K562 (cell line): ENCODE measurements around the gene EHMT2. TPM values are rescaled to one million over a fixed set of nuclear protein-coding genes. Genes with fewer than 3 reads are reported as not detected.

Experiments used
- ADNP ChIP-seq: fragments of 200-800 bp; sonication (Bioruptor generic); IDR thresholded peaks from 2 replicates; pipeline ENCODE4 v1.6.1; 2016; ENCODE audit warnings: missing genetic modification characterization, missing compliant biosample characterization
- ARID3B ChIP-seq: fragments of 250-450 bp; sonication (Bioruptor Pico); IDR thresholded peaks from 2 replicates; pipeline ENCODE4 v1.4.0; 2020; ENCODE audit warnings: borderline replicate concordance
- BDP1 ChIP-seq: IDR thresholded peaks from 3 replicates; pipeline ENCODE4 v1.6.1; 2011; ENCODE audit not compliant: insufficient read length, insufficient read depth
- GMEB1 ChIP-seq: fragments of 250-450 bp; sonication (Bioruptor Pico); IDR thresholded peaks from 2 replicates; pipeline ENCODE4 v1.4.0; 2020; ENCODE audit warnings: mild to moderate bottlenecking
- HINFP ChIP-seq: fragments of 450-650 bp; conservative IDR thresholded peaks from 2 replicates; pipeline ENCODE4 v1.6.1; 2016; ENCODE audit warnings: missing genetic modification characterization, low read depth, mild to moderate bottlenecking, control low read depth, missing compliant biosample characterization
- NCOR1 ChIP-seq: fragments of 450-650 bp; IDR thresholded peaks from 2 replicates; pipeline ENCODE4 v1.6.1; 2016; ENCODE audit warnings: mild to moderate bottlenecking, moderate library complexity
- NR2C2 ChIP-seq, 2 experiments: fragments of 200-800 bp in 1 of 2; sonication (Bioruptor generic) in 1 of 2; sonication (generic) in 1 of 2; formaldehyde crosslinking in 1 of 2; IDR thresholded peaks; 2 replicates each; pipeline versions ENCODE4 v1.6.1 to v1.8.0; 2016 to 2022; ENCODE audit warnings: mild to moderate bottlenecking in 1 of 2, missing compliant biosample characterization in 1 of 2, missing genetic modification characterization in 1 of 2, missing genetic modification reagents in 1 of 2
- PKNOX1 ChIP-seq: fragments of 450-650 bp; IDR thresholded peaks from 2 replicates; pipeline ENCODE4 v1.6.1; 2016
- RBM17 ChIP-seq: fragments of 200-400 bp; formaldehyde crosslinking; IDR thresholded peaks from 2 replicates; pipeline ENCODE4 v1.6.1; 2017; ENCODE audit warnings: low read depth, mild to moderate bottlenecking, low read length, borderline replicate concordance
- SIX5 ChIP-seq, 2 experiments: IDR thresholded peaks; 2 replicates each; pipeline ENCODE4 v1.6.1; 2011; ENCODE audit warnings: low read length in 2 of 2, borderline replicate concordance in 1 of 2, low read depth in 1 of 2, mild to moderate bottlenecking in 1 of 2, moderate library complexity in 1 of 2; ENCODE audit not compliant: insufficient read depth in 1 of 2
- SNRNP70 ChIP-seq: fragments of 200-400 bp; formaldehyde crosslinking; optimal IDR thresholded peaks from 2 replicates; pipeline ENCODE3; 2017; ENCODE audit warnings: low read depth, low read length
- SRF ChIP-seq, 2 experiments: fragments of 250-450, 450-650 bp in 1 of 2; sonication (Bioruptor Pico) in 1 of 2; sonication (generic) in 1 of 2; formaldehyde crosslinking; IDR thresholded peaks; 2 replicates each; pipeline versions ENCODE4 v1.5.0 to v1.5.1; 2020 to 2022; ENCODE audit warnings: mild to moderate bottlenecking in 1 of 2, missing genetic modification reagents in 1 of 2
- TARDBP ChIP-seq: fragments of 450-650 bp; IDR thresholded peaks from 2 replicates; pipeline ENCODE4 v1.6.1; 2016
- TCF7 ChIP-seq: sonication (generic); IDR thresholded peaks from 2 replicates; pipeline ENCODE4 v1.6.1; 2016; ENCODE audit warnings: antibody characterized with exemption, borderline replicate concordance
- TEAD1 ChIP-seq, 2 experiments: fragments of 450-650 bp in 1 of 2; sonication (generic) in 1 of 2; formaldehyde crosslinking; IDR thresholded peaks; 2 replicates each; pipeline versions ENCODE4 v1.4.0 to v1.8.0; 2020 to 2022; ENCODE audit warnings: mild to moderate bottlenecking in 2 of 2, missing genetic modification reagents in 1 of 2
- ZNF133 ChIP-seq: fragments of 250-450 bp; sonication (Bioruptor Pico); IDR thresholded peaks from 2 replicates; pipeline ENCODE4 v1.4.0; 2020; ENCODE audit warnings: mild to moderate bottlenecking
- ZNF384 ChIP-seq: IDR thresholded peaks from 2 replicates; pipeline ENCODE4 v1.6.1; 2012; ENCODE audit warnings: low read depth, low read length, improper control_type of control experiment
- ZNF586 ChIP-seq: fragments of 450-650 bp; formaldehyde crosslinking; conservative IDR thresholded peaks from 2 replicates; pipeline ENCODE4 v1.4.0; 2020; ENCODE audit warnings: mild to moderate bottlenecking, moderate library complexity
- ZNF695 ChIP-seq: fragments of 450-650 bp; formaldehyde crosslinking; IDR thresholded peaks from 2 replicates; pipeline ENCODE4 v1.4.0; 2020; ENCODE audit warnings: mild to moderate bottlenecking, moderate library complexity
- ZNF717 ChIP-seq: fragments of 250-450 bp; sonication (Bioruptor Pico); IDR thresholded peaks from 2 replicates; pipeline ENCODE4 v1.5.0; 2021
- ZNF780A ChIP-seq: fragments of 250-450 bp; sonication (Bioruptor Pico); IDR thresholded peaks from 2 replicates; pipeline ENCODE4 v1.5.0; 2021; ENCODE audit warnings: mild to moderate bottlenecking
- polyA plus RNA-seq, 8 experiments: library from polyadenylated mRNA; depleted of rRNA in 4 of 8; stranded (reverse) in 5 of 8; unstranded in 3 of 8; fragments of >200 nt; fragmentation: Nextera tagmentation in 2 of 8; fragmentation: Illumina TruSeq in 1 of 8; extraction: Ambion mirVana in 2 of 8; extraction: Trizol in 1 of 8; gene quantifications; 2 replicates each; pipeline versions ENCODE4 v1.2.1 to v1.2.3, GENCODE V29; 2011 to 2014; ENCODE audit warnings: inconsistent platforms in 1 of 8, missing spikeins in 1 of 8
- total RNA-seq, 7 experiments: library from RNA; depleted of rRNA in 6 of 7; stranded (reverse); fragments of >200 nt in 6 of 7; fragmentation: Illumina TruSeq in 2 of 7; extraction: Trizol in 2 of 7; gene quantifications; 2 replicates each; pipeline versions ENCODE4 v1.2.1 to v1.2.3, GENCODE V29; 2011 to 2021; ENCODE audit warnings: low replicate concordance in 1 of 7

EHMT2 gene
- total and polyA plus RNA-seq, 9 of the 15 experiments (the other 6 are each of a cell fraction or from before 2014, with no cell fraction given): 2.1 to 63.8 (median 38.5) TPM

GRCh38 chr6:31898383-31899011, 999 bp upstream of the EHMT2 start (continued):
- no peak for TF ChIP-seq NR2C2 (CRISPR knock-in tag; IDR thresholded peaks at IDR 0.05)
- peak; percentile 70 for TF ChIP-seq NR2C2 (tag; IDR thresholded peaks at IDR 0.05)
- TF ChIP-seq ZNF586 (CRISPR knock-in tag): no peak
- no peak for TF ChIP-seq BDP1
- TF ChIP-seq ARID3B: no peak
- TF ChIP-seq GMEB1 (CRISPR knock-in tag): 0 out of 2 replicates have a peak, but pooled peaks have one; percentile 15
- TF ChIP-seq ZNF717 (CRISPR knock-in tag): 0 out of 2 replicates have a peak, but pooled peaks have one; percentile 2
- TF ChIP-seq SIX5 (IDR thresholded peaks at IDR 0.05; ENCODE audit: borderline replicate concordance in 1 of 2, insufficient read depth in 1 of 2, low read depth in 1 of 2, low read length in 2 of 2): peak; percentile 86 to 91
- TF ChIP-seq ZNF133 (CRISPR knock-in tag): no peak
- TF ChIP-seq TEAD1 (CRISPR knock-in tag; IDR thresholded peaks at IDR 0.05): 0 out of 4 replicates have a peak, but pooled peaks of 1 of the 2 experiments have one; percentile 36
- no peak for TF ChIP-seq SNRNP70
- TF ChIP-seq ADNP: no peak
- TF ChIP-seq TARDBP: no peak
- TF ChIP-seq SRF (CRISPR knock-in tag; IDR thresholded peaks at IDR 0.05): no peak
- TF ChIP-seq PKNOX1: peak; percentile 88
- TF ChIP-seq ZNF780A (CRISPR knock-in tag): no peak
- TF ChIP-seq RBM17: no peak
- no peak for TF ChIP-seq TCF7
- TF ChIP-seq ZNF695 (CRISPR knock-in tag): no peak
- no peak for TF ChIP-seq HINFP (tag)
- TF ChIP-seq ZNF384: peak; percentile 95
- no peak for TF ChIP-seq NCOR1
